HG03469 (cell line): ENCODE data around the gene FBXO41.

Experiments
- ATAC-seq: cut with Tn5 transposase; IDR thresholded peaks from one replicate; pipeline ENCODE4 v1.9.1; 2021; ENCODE audit warnings: mild to moderate bottlenecking, moderate library complexity, moderate number of reproducible peaks; ENCODE audit not compliant: unreplicated experiment

Gene FBXO41

GRCh38 chr2:73217826-73218225 lies 66.5 kb downstream of the FBXO41 start:
- no peak for ATAC-seq

- ATAC-seq = no peak
Observed at GRCh38 chr2:73217160-73217559, 67.1 kb downstream of the FBXO41 start.

GRCh38 chr2:73215254-73215653 lies 69.0 kb downstream of the FBXO41 start:
- ATAC-seq = no peak

- peak; percentile 88 for ATAC-seq
Observed at GRCh38 chr2:73214120-73215035, 69.9 kb downstream of the FBXO41 start, which contains the start of gene SMYD5. Gene SMYD5, plus strand, starts transcription at chr2:73214245. Its CDS starts 22 bp downstream, at chr2:73214267.

- ATAC-seq = peak; percentile 51
Observed at GRCh38 chr2:73212448-73213176, 71.7 kb downstream of the FBXO41 start.

GRCh38 chr2:73212098-73212447 lies 72.2 kb downstream of the FBXO41 start:
- no peak for ATAC-seq

- ATAC-seq = no peak
Observed at GRCh38 chr2:73210696-73211095, 73.6 kb downstream of the FBXO41 start.

- no peak for ATAC-seq
Observed at GRCh38 chr2:73210019-73210418, 74.3 kb downstream of the FBXO41 start.

GRCh38 chr2:73208258-73208657 lies 76.0 kb downstream of the FBXO41 start:
- no peak for ATAC-seq

- ATAC-seq = no peak
Observed at GRCh38 chr2:73205611-73206010, 78.7 kb downstream of the FBXO41 start.
